K562 (cell line): ENCODE data around the gene FCRL6. TPM values are rescaled to one million over a fixed set of nuclear protein-coding genes. Genes with fewer than 3 reads are reported as not detected.

Experiments used
- ATAC-seq: fragments of 200-7000 bp; cut with Tn5 transposase; 3 replicates; pipeline ENCODE4 v1.9.1; 2020; ENCODE audit warnings: moderate library complexity
- BruUV-seq: library from RNA; stranded (reverse); fragments of 400-500 nt; replicated peaks from 2 replicates; lab custom pipeline; 2021; lab: Mats Ljungman, UMichigan
- CTCF ChIA-PET: fragments of 300-600 bp; formaldehyde crosslinking; extraction: SDS; loops from one replicate; lab custom pipeline; 2021; ENCODE audit warnings: low intra/inter-chr PET ratio; lab: Yijun Ruan, JAX
- POLR2A ChIA-PET: fragments of 300-600, 350-650 bp; sonication (Branson Sonifier 250); formaldehyde crosslinking; extraction: SDS; loops from one replicate; lab custom pipeline; 2021; ENCODE audit warnings: antibody characterized with exemption, inconsistent platforms; lab: Yijun Ruan, JAX
- DNase-seq, 4 experiments: peaks; one replicate each; pipeline versions ENCODE4 v3.0.0 to v3.0.0-alpha.2; 2011 to 2018; ENCODE audit warnings: low spot score in 3 of 4, mixed read lengths in 3 of 4; ENCODE audit errors: extremely low read depth in 1 of 4
- FAIRE-seq: peaks from 2 replicates; lab custom pipeline; 2011; peaks lifted over from hg19 to GRCh38; lab: Jason Lieb, UNC
- H2AFZ ChIP-seq: 2 replicates; pipeline ENCODE4 v1.6.0; 2011; ENCODE audit warnings: low read depth, low read length, control low read depth, inconsistent platforms
- H3K27ac ChIP-seq: fragments of 200-600 bp; 3 replicates; pipeline ENCODE4 v1.8.0; 2011; ENCODE audit warnings: low read depth, mild to moderate bottlenecking, control low read depth, inconsistent platforms, low read length, moderate library complexity, mixed read lengths; ENCODE audit errors: extremely low read depth
- H3K27me3 ChIP-seq, 2 experiments: fragments of 300-600 bp in 1 of 2; 2 replicates in 1 of 2; 3 replicates in 1 of 2; pipeline versions ENCODE4 v1.6.0 to v1.8.0; 2011; ENCODE audit warnings: inconsistent platforms in 2 of 2, low read length in 2 of 2, mild to moderate bottlenecking in 1 of 2, mixed read lengths in 1 of 2, moderate library complexity in 1 of 2; ENCODE audit not compliant: control insufficient read depth in 2 of 2, insufficient read depth in 2 of 2
- H3K36me3 ChIP-seq: fragments of 300-600 bp; 3 replicates; pipeline ENCODE4 v1.8.0; 2011; ENCODE audit warnings: mild to moderate bottlenecking, low read length, inconsistent platforms; ENCODE audit not compliant: control insufficient read depth, insufficient read depth
- H3K4me1 ChIP-seq, 2 experiments: fragments of 200-600 bp in 1 of 2; replicated peaks in 1 of 2; 2 replicates in 1 of 2; 3 replicates in 1 of 2; pipeline versions ENCODE4 v1.5.1 to v1.8.0; 2011; ENCODE audit warnings: inconsistent platforms in 2 of 2, low read length in 2 of 2, mild to moderate bottlenecking in 1 of 2, mixed read lengths in 1 of 2, moderate library complexity in 1 of 2; ENCODE audit not compliant: control insufficient read depth in 2 of 2, insufficient read depth in 2 of 2
- H3K4me2 ChIP-seq: 2 replicates; pipeline ENCODE4 v1.6.1; 2011; ENCODE audit warnings: low read length, control low read depth, inconsistent platforms, mixed read lengths; ENCODE audit not compliant: insufficient read depth
- H3K4me3 ChIP-seq: fragments of 200-600 bp; sonication (generic), shearing (Covaris generic); 2 replicates; pipeline ENCODE4 v1.5.1; 2016; ENCODE audit warnings: control low read depth, inconsistent platforms
- H3K79me2 ChIP-seq: fragments of 200-600 bp; 3 replicates; pipeline ENCODE4 v1.8.0; 2011; ENCODE audit warnings: low read length, inconsistent platforms; ENCODE audit not compliant: control insufficient read depth, insufficient read depth
- H3K9ac ChIP-seq, 2 experiments: 2 replicates each; pipeline versions ENCODE4 v1.6.0 to v1.6.1; 2011; ENCODE audit warnings: low read depth in 2 of 2, low read length in 2 of 2, control low read depth in 1 of 2, inconsistent platforms in 1 of 2, mild to moderate bottlenecking in 1 of 2, mixed read lengths in 1 of 2; ENCODE audit not compliant: insufficient read depth in 1 of 2
- H3K9me1 ChIP-seq: one replicate; pipeline ENCODE4 v1.6.0; 2011; ENCODE audit warnings: inconsistent platforms, mild to moderate bottlenecking, low read length, moderate library complexity; ENCODE audit not compliant: control insufficient read depth, insufficient read depth
- H3K9me3 ChIP-seq: replicated peaks from 2 replicates; pipeline ENCODE4 v1.5.1; 2011; ENCODE audit warnings: low read depth, low read length, inconsistent platforms; ENCODE audit not compliant: control insufficient read depth, insufficient read depth
- H4K20me1 ChIP-seq: replicated peaks from 2 replicates; pipeline ENCODE4 v1.6.1; 2011; ENCODE audit warnings: low read length, inconsistent platforms, mixed read lengths; ENCODE audit not compliant: control insufficient read depth, insufficient read depth
- SRSF1 ChIP-seq: fragments of 200-400 bp; formaldehyde crosslinking; IDR thresholded peaks from 2 replicates; pipeline ENCODE4 v1.6.1; 2017; ENCODE audit warnings: mild to moderate bottlenecking, low read depth, low read length, moderate library complexity
- WGBS: fragments of 100-300 bp; shearing (Covaris generic); methylation state at CpG from one replicate; pipeline ENCODE4 v1.1.6; 2016; ENCODE audit warnings: low coverage, mixed read lengths; ENCODE audit not compliant: insufficient coverage; ENCODE audit errors: missing lambda C conversion rate; 5-methylcytosine and 5-hydroxymethylcytosine counted together
- in situ Hi-C: fragments of 300-500 bp; cut with MboI; formaldehyde crosslinking; loops from 4 replicates; pipeline ENCODE4 v1.15.0; 2018; ENCODE audit warnings: inconsistent platforms, mixed read lengths
- intact Hi-C: fragments of 100-400 bp; cut with micrococcal nuclease; formaldehyde crosslinking; loops from 2 replicates; pipeline ENCODE4 v1.14.2; 2022
- polyA plus RNA-seq, 8 experiments: library from polyadenylated mRNA; depleted of rRNA in 4 of 8; stranded (reverse) in 5 of 8; unstranded in 3 of 8; fragments of >200 nt; fragmentation: Nextera tagmentation in 2 of 8; fragmentation: Illumina TruSeq in 1 of 8; extraction: Ambion mirVana in 2 of 8; extraction: Trizol in 1 of 8; gene quantifications; 2 replicates each; pipeline versions ENCODE4 v1.2.1 to v1.2.3, GENCODE V29; 2011 to 2014; ENCODE audit warnings: inconsistent platforms in 1 of 8, missing spikeins in 1 of 8
- total RNA-seq, 7 experiments: library from RNA; depleted of rRNA in 6 of 7; stranded (reverse); fragments of >200 nt in 6 of 7; fragmentation: Illumina TruSeq in 2 of 7; extraction: Trizol in 2 of 7; gene quantifications; 2 replicates each; pipeline versions ENCODE4 v1.2.1 to v1.2.3, GENCODE V29; 2011 to 2021; ENCODE audit warnings: low replicate concordance in 1 of 7
- TF ChIP-seq, protein P1 (sequence below), 2 experiments: fragments of 450-650 bp; formaldehyde crosslinking in 1 of 2; IDR thresholded peaks; 2 replicates each; pipeline versions ENCODE4 v1.4.0 to v1.6.1; 2014 to 2020; ENCODE audit warnings: mild to moderate bottlenecking in 2 of 2, borderline replicate concordance in 1 of 2, low read depth in 1 of 2

Gene FCRL6
- total and polyA plus RNA-seq, 9 of the 15 experiments (the other 6 are each of a cell fraction or from before 2014, with no cell fraction given): not detected

DNA sequence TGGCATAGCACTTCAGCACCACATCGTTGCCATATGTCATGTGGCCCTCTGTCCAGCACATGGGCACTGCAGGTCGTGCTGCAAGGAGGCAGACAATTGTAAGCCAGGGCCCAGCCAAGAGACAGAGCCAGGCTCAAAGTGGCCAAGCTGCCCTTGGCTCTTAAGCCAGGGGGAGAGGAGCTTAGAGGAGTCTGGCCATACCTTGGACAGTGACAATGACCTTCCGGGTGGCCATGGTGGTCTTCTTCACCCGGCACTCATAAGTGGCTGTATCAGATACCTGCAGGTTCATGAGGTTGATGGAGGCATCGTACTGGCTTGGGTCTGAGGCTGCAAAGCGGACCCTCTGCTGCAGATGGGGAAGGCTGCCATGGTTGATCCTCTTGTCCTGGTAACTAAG, 55.7 kb downstream of the FCRL6 start:
- H2AFZ ChIP-seq: no peak overlapping the region
- ATAC-seq: no peak
- WGBS: 9% methylated on average over 6 of the region's 6 CpGs
- intact Hi-C loops (no loop called here), in situ Hi-C loops (no loop called here)
- ChIA-PET POLR2A (interaction anchor here (0.6 to 0.8 kb wide), 2 partner anchors 11 to 16 kb away, joined by 3 to 4 read pairs; no protein-coding TSS in a partner anchor), CTCF (no interaction called here)
- H3K9ac ChIP-seq: no peak overlapping the region
- H3K27me3 ChIP-seq: peaks cover 0 to 59% of the 10 kb centered on the region in 2 experiments; a peak in 4 of 5 replicates
- DNase-seq: no peak
- H3K36me3 ChIP-seq: no peaks in the 10 kb centered on the region
- H3K4me1 ChIP-seq: peaks cover 0 to 13% of the 10 kb centered on the region in 2 experiments; a peak in 2 of 5 replicates
- H3K9me1 ChIP-seq: no peaks in the 10 kb centered on the region
- H3K27ac ChIP-seq: no peak overlapping the region
- TF ChIP-seq, protein P1, sequence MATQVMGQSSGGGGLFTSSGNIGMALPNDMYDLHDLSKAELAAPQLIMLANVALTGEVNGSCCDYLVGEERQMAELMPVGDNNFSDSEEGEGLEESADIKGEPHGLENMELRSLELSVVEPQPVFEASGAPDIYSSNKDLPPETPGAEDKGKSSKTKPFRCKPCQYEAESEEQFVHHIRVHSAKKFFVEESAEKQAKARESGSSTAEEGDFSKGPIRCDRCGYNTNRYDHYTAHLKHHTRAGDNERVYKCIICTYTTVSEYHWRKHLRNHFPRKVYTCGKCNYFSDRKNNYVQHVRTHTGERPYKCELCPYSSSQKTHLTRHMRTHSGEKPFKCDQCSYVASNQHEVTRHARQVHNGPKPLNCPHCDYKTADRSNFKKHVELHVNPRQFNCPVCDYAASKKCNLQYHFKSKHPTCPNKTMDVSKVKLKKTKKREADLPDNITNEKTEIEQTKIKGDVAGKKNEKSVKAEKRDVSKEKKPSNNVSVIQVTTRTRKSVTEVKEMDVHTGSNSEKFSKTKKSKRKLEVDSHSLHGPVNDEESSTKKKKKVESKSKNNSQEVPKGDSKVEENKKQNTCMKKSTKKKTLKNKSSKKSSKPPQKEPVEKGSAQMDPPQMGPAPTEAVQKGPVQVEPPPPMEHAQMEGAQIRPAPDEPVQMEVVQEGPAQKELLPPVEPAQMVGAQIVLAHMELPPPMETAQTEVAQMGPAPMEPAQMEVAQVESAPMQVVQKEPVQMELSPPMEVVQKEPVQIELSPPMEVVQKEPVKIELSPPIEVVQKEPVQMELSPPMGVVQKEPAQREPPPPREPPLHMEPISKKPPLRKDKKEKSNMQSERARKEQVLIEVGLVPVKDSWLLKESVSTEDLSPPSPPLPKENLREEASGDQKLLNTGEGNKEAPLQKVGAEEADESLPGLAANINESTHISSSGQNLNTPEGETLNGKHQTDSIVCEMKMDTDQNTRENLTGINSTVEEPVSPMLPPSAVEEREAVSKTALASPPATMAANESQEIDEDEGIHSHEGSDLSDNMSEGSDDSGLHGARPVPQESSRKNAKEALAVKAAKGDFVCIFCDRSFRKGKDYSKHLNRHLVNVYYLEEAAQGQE (IDR thresholded peaks at IDR 0.05; ENCODE audit: borderline replicate concordance): peak; percentile 47
- TF ChIP-seq, protein P1 (CRISPR knock-in tag; IDR thresholded peaks at IDR 0.05; ENCODE audit: low read depth): no peak
- no peak for TF ChIP-seq SRSF1
- no peaks in the 10 kb centered on the region for H3K79me2 ChIP-seq
- no peaks in the 10 kb centered on the region for H3K9me3 ChIP-seq
- H3K4me2 ChIP-seq: no peak overlapping the region
- BruUV-seq: no TSS peak
- FAIRE-seq: no peak
- H3K4me3 ChIP-seq: no peak overlapping the region
- no peaks in the 10 kb centered on the region for H4K20me1 ChIP-seq
